GM12801 (cell line): Measurements from ENCODE around the gene DYNC2LI1.

Experiments
- CTCF ChIP-seq: IDR thresholded peaks from one replicate; pipeline ENCODE4 v1.5.1; 2011; ENCODE audit warnings: control low read depth; ENCODE audit not compliant: insufficient read length; ENCODE audit errors: extremely low read depth

DYNC2LI1 gene

DNA sequence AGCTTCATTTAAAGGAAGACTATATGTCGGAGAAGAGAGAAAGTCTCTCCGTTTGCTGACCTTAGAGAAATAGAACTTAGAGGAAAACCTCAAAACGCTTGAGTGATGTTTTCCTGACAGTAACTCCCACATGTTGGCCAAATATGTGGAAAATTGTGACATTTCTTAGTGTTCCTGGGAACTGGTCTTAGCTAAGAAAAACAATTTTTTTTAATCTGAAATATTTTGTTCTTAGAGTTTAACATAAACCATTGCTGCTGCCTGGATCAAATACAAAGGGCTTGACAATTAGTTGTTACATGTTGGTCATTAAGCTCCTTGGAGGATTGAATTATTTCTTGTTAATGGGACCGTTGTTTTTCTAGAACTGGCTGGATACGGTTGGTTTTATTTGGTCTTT, 16.3 kb downstream of the DYNC2LI1 start:
- no peak for TF ChIP-seq CTCF

DNA sequence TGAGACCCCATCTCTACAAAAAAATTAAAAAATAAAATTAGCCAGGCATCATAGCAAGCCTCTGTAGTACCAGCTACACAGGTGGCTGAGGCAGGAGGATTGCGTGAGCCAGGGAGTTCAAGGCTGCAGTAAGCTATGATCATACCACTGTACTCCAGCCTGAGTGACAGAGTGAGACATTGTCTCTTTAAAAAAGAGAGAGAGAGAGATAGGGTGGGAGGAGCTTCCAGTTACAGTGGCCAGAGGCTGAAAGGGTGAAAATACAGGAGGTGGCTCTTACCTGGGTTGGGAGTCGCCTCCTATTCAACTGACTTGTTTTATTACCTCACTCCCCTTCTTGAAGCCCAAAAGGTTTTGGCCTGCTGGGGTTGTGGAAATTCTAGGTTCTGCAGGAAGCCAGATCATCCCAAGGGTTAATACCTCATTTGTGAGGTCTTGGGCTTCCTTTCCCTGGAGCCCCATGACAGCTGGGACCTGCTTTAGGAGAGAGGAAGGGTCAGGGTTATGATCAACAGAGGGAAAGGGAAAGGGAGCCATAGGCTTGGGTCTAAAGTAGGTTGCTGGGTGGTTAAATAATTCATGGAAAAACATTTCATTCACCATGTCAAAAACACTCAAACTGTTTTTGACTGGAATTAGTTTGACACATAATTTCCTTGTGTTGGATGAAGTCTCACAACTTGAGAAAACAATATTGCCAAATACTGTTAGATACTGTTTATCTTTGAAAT, 17.4 kb downstream of the DYNC2LI1 start:
- TF ChIP-seq CTCF: no peak

GRCh38 chr2:43792653-43793052, 18.8 kb downstream of the DYNC2LI1 start:
- no peak for TF ChIP-seq CTCF

GRCh38 chr2:43794956-43795355, 21.1 kb downstream of the DYNC2LI1 start:
- TF ChIP-seq CTCF: no peak

DNA sequence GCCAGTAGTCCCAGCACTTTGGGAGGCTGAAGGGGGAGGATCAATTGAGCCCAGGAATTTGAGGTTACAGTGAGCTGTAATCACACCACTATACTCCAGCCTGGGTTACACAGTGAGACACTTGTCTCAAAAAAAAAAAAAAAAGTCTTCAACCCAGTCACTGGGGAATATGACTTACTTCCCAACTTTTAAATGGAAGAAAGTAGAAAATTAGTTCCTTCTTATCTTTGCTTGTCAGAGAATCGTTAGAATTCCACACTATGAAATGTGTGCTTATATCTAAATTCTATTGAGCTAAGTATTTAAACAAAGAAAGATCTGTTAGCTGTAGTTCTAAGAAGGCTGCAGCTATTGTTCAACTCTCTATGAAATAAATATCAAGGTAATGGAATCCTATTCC, 22.4 kb downstream of the DYNC2LI1 start:
- TF ChIP-seq CTCF: no peak

GRCh38 chr2:43798300-43798699, 24.5 kb downstream of the DYNC2LI1 start:
- no peak for TF ChIP-seq CTCF

GRCh38 chr2:43800894-43801293, 27.1 kb downstream of the DYNC2LI1 start:
- TF ChIP-seq CTCF: no peak
